Astrocyte of the cerebellum (primary cell): ENCODE measurements around the gene TXNRD1.
"Not testable (repeated sequence)": the region's sequence is repeated elsewhere in the genome, so short reads cannot be mapped to it uniquely, and the experiment has no call there.

ENCODE experiments used
- DNase-seq: peaks from one replicate; pipeline ENCODE4 v3.0.0-alpha.2; 2011; ENCODE audit warnings: low read depth
- H3K4me3 ChIP-seq: 2 replicates; pipeline ENCODE4 v1.5.1; 2011; ENCODE audit warnings: mild to moderate bottlenecking, low read depth, low read length, moderate library complexity
- CTCF ChIP-seq: IDR thresholded peaks from 2 replicates; pipeline ENCODE4 v1.5.1; 2012; ENCODE audit warnings: low read length, low read depth, moderate library complexity, mild to moderate bottlenecking; ENCODE audit errors: missing control alignments
- in situ Hi-C: cut with HindIII; loops from 2 replicates; pipeline ENCODE4 v1.10.0; 2017; ENCODE audit warnings: low sequenced_read_pairs

TXNRD1 gene

DNA sequence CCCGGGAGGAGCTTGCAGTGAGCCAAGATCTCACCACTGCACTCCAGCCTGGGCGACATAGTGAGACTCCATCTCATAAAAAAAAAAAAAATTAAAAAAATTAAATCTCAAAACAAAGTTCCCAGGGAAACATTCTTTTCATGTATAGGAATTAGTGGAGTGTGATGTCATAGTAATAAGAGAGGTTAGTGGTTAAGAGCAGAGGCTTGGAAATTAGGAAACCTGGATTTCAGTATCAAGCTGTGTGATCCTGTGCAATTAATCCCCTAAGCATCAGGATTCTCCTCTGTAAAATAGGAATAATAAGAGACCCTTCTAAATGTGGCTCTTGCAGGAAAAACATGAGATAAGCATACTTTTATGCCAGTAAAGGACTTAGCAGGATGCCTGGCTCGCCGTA, 3.1 kb upstream of the TXNRD1 start:
- in situ Hi-C loops, result no loop called here
- no peak for TF ChIP-seq CTCF

DNA sequence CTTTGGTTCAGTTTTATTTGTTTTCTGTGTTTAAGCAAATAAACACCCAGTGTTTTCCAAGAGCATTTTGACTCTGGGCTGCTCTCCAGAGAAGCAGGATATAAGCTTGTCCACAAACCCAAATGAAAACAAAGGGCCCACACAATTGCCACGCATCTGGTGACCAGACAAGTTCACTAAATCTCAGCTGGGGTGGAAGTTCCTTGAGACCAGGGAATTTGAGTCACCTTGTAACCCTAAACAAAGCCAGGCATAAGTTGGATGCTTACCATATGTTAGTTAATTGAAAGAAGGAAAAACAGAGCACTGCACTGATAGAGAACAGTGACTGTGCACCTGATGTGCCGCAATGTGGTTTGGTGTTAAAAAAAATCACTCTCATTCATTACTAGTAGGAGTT, 1.6 kb upstream of the TXNRD1 start:
- TF ChIP-seq CTCF, result no peak
- DNase-seq, result peak; percentile 61
- H3K4me3 ChIP-seq, result no peak overlapping the region
- in situ Hi-C loops, result no loop called here

More for the DNA sequence above, 3.1 kb upstream of the TXNRD1 start:
- DNase-seq, result no peak
- H3K4me3 ChIP-seq, result no peak overlapping the region

DNA sequence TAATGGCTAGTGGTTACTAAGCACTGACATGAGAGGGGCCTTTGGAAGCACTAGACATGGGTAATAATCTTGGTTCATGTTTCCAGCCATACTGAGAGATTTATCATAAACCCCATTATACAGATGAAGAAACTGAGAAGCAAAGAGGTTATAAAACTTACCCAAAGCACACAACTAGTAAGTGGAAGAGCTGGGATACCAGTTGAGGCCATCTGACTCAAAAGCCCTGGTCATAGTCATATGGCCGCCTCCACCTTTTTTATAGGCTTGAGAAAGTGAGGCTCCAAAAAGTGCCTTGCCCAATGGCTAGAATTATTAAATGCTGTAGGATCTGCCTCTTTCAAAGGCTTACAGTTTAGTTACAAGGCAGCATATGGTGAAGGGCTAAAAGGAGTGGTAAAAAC, 944 bp downstream of the TXNRD1 start:
- peak overlapping the region; percentile 49 for H3K4me3 ChIP-seq
- in situ Hi-C loops, result no loop called here
- TF ChIP-seq CTCF, result no peak
- no peak for DNase-seq

DNA sequence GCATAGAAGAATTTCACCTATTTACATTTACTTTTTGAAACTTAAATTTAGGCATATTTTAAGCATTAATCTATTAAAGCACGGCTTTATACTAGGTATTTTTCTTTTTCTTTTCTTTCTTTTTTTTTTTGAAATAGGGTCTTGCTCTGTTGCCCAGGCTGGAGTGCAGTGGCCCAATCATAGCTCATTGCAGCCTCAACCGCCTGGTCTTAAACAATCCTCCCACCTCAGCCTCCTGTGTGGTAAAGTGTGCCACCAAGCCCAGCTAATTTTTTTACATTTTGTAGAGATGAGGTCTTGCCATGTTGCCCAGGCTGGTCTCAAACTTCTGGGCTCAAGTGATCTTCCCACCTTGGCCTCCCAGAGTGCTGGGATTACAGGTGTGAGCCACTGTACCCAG, 2.9 kb downstream of the TXNRD1 start:
- H3K4me3 ChIP-seq, in situ Hi-C loops, DNase-seq: not testable (repeated sequence)

DNA sequence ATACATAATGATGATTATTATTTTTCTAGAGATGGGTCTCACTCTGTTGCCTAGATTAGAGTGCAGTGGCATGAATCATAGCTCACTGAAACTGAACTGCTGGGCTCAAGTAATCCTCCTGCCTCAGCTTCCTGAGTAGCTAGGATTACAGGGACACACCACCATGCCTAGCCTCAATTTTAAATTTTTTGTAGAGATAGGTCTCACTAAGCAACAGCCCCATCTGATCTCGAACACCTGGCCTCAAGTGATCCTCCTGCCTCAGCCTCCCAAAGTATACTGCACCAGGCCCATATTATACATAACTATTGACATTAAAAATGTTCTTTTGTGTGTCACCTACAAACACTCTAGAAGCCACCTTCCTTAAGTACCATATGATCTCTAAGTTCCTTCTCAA, 3.4 kb downstream of the TXNRD1 start:
- TF ChIP-seq CTCF, result no peak
- no peak for DNase-seq
- no peak overlapping the region for H3K4me3 ChIP-seq
- in situ Hi-C loops, result no loop called here

- in situ Hi-C loops, result no loop called here
- no peak overlapping the region for H3K4me3 ChIP-seq
- no peak for TF ChIP-seq CTCF
- DNase-seq, result peak; percentile 80
These were observed 3.8 kb downstream of the TXNRD1 start for GRCh38 chr12:104219361-104219892.

- no peak overlapping the region for H3K4me3 ChIP-seq
- in situ Hi-C loops, result loop anchor here (5.0 kb wide), 1 partner anchor 57 kb away; no protein-coding TSS in a partner anchor
- DNase-seq, result no peak
- TF ChIP-seq CTCF, result no peak
These were observed 4.4 kb downstream of the TXNRD1 start for GRCh38 chr12:104219908-104220404.
